Naive B cell (primary cell): ENCODE measurements around the gene POLR3K. TPM values are rescaled to one million over a fixed set of nuclear protein-coding genes. Genes with fewer than 3 reads are reported as not detected.
A peak's percentile ranks its signal among the peaks of the same experiment; 100 is the strongest.

ENCODE experiments used
- ATAC-seq, 2 donors: fragments of 150-1000 bp; cut with Tn5 transposase; 2 replicates each; pipeline ENCODE4 v1.10.0; 2021; ENCODE audit warnings: low read depth in 2 of 2, mild to moderate bottlenecking in 2 of 2, moderate library complexity in 2 of 2
- DNase-seq: peaks from one replicate; pipeline ENCODE4 v3.0.0; 2022
- H3K27ac Mint-ChIP-seq, 6 donors: one replicate each; pipeline ENCODE4 v1.8.0; 2020 to 2022; ENCODE audit warnings: mild to moderate bottlenecking in 6 of 6, mixed read lengths in 6 of 6, moderate library complexity in 5 of 6, inconsistent platforms in 2 of 6
- H3K27me3 Mint-ChIP-seq, 3 donors: one replicate each; pipeline ENCODE4 v1.8.0; 2021 to 2022; ENCODE audit warnings: mixed read lengths in 3 of 3, mild to moderate bottlenecking in 1 of 3
- H3K36me3 Mint-ChIP-seq, 2 donors: one replicate each; pipeline ENCODE4 v1.8.0; 2020 to 2022; ENCODE audit warnings: mixed read lengths in 2 of 2, inconsistent platforms in 1 of 2, mild to moderate bottlenecking in 1 of 2
- H3K4me1 Mint-ChIP-seq, 3 donors: one replicate each; pipeline ENCODE4 v1.8.0; 2020 to 2022; ENCODE audit warnings: mixed read lengths in 3 of 3, inconsistent platforms in 1 of 3, mild to moderate bottlenecking in 1 of 3, moderate library complexity in 1 of 3
- H3K4me3 Mint-ChIP-seq, 8 donors: one replicate each; pipeline ENCODE4 v1.8.0; 2020 to 2022; ENCODE audit warnings: mild to moderate bottlenecking in 8 of 8, mixed read lengths in 8 of 8, moderate library complexity in 8 of 8, inconsistent platforms in 2 of 8
- H3K9me3 Mint-ChIP-seq, 7 donors: one replicate each; pipeline ENCODE4 v1.8.0; 2020 to 2022; ENCODE audit warnings: mixed read lengths in 7 of 7, mild to moderate bottlenecking in 5 of 7, inconsistent platforms in 2 of 7, moderate library complexity in 1 of 7
- polyA plus RNA-seq, 6 donors: library from polyadenylated mRNA; unstranded; fragments of 300-500 nt; fragmentation: Illumina TruSeq; gene quantifications; one replicate each; pipeline ENCODE4 v1.2.3, GENCODE V29; 2021; ENCODE audit warnings: low read depth in 6 of 6

Gene POLR3K
- polyA plus RNA-seq, 6 donors from 2014 or later = 39.0 to 57.3 (median 52.7) TPM

- peak overlapping the region; percentile 71 to 87 (median 80) for H3K27ac Mint-ChIP-seq
- H3K27me3 Mint-ChIP-seq = no peaks in the 10 kb centered on the region
Measured at GRCh38 chr16:85865-86264, 32.5 kb upstream of the POLR3K start.

GRCh38 chr16:85407-85782 is 32.0 kb upstream of the POLR3K start:
- H3K4me3 Mint-ChIP-seq = peak overlapping the region in 1 of 8 donors; percentile 62
- H3K36me3 Mint-ChIP-seq = no peaks in the 10 kb centered on the region
- no peak for ATAC-seq
- no peak for DNase-seq
- H3K4me1 Mint-ChIP-seq = peaks cover 27 to 40% (median 39%) of the 10 kb centered on the region in 3 donors
- H3K27ac Mint-ChIP-seq = peak overlapping the region in 5 of 6 donors; percentile 85 to 99 (median 96)
- no peaks in the 10 kb centered on the region for H3K27me3 Mint-ChIP-seq
- no peaks in the 10 kb centered on the region for H3K9me3 Mint-ChIP-seq

More at GRCh38 chr16:85865-86264, 32.5 kb upstream of the POLR3K start:
- Mint-ChIP-seq H3K9me3 (no peaks in the 10 kb centered on the region), H3K36me3 (no peaks in the 10 kb centered on the region), H3K4me1 (peaks cover 27 to 39% (median 38%) of the 10 kb centered on the region in 3 donors), H3K4me3 (peak overlapping the region in 1 of 8 donors; percentile 20)
- no peak for ATAC-seq
- DNase-seq = no peak

DNA sequence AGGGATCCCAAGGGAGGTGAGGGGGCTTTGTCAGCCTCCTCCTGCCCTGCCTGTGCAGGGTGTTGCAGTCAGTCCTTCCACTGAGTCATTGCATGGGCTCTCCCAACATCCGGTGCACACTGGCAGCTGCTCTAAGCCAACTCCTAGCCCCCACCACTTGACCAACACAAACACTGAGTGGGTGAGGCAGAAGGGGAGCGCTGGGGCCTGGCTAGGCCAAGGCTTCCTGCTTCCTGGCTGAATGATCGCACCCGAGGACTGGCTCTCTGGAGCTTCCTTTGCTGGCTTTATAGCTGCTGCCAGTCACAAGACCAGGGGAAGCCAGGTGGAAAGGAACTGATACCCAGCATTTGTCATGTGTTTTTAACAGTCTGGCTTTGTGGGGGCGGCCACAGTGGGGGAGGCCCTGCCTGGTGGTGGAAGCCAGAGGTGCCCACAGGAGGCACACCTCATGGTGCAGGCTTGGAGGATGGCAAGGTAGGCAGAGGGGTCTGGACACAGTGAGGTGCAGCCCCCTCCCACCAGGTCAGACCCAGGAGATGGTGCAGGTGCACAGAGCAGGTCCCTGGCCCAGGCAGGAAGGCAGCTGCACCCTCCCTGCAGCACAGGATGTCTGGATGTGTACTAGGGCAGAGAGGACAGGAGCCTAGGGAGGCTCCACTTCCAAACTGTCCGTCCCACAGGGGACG is 31.5 kb upstream of the POLR3K start:
- H3K27ac Mint-ChIP-seq = peak overlapping the region; percentile 90 to 99 (median 96)
- DNase-seq (peak; percentile 82), ATAC-seq (peak; percentile 94)
- no peaks in the 10 kb centered on the region for H3K9me3 Mint-ChIP-seq
- H3K4me1 Mint-ChIP-seq = peaks cover 27 to 45% (median 40%) of the 10 kb centered on the region in 3 donors
- H3K36me3 Mint-ChIP-seq = no peaks in the 10 kb centered on the region
- H3K4me3 Mint-ChIP-seq = peak overlapping the region in 7 of 8 donors; percentile 4 to 77 (median 63)
- no peaks in the 10 kb centered on the region for H3K27me3 Mint-ChIP-seq

DNA sequence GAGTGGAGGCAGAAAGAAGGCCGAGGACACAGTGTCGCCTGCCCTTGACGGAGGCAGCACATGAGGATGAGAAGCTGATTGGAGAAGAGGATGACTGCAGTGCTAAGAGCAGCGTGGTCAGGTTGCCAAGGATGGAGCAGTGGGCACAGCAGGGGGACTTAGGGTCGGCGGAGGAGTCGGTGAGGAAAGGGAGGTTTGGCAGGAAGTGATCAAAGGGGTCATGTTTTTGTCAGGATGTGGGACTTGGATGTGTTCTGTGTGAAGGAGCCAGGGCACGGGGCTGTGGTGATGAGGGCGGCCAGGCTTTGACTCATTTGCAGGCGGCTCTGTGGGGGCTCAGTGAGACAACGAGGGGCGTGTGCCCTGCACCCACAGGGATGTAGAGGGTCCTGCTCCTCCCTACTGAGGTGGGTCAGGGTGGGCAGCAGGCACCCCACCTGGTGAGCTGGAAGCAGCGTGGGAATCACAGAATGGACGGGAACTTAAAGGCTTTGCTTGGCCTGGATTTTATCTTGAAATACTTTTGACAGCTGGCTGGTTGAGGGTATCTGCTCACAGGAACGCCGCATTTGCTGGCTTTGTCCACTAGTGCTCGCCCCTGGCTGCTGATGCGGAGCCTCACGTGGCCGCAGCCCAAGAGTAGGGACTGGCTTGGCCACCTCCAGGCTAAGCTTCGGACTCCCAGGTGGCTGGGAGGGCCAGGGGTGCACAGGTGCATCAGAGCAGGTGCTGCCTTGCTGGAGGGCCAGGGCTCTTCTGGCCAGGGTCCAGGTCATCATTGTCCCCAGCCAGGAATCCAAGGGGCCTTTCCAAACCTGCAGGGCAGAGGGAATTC is 30.6 kb upstream of the POLR3K start:
- DNase-seq (no peak), ATAC-seq (no peak)
- H3K4me1 Mint-ChIP-seq = peaks cover 32 to 53% (median 49%) of the 10 kb centered on the region in 3 donors
- no peaks in the 10 kb centered on the region for H3K9me3 Mint-ChIP-seq
- no peaks in the 10 kb centered on the region for H3K27me3 Mint-ChIP-seq
- H3K4me3 Mint-ChIP-seq = peak overlapping the region; percentile 45 to 89 (median 68)
- peak overlapping the region; percentile 90 to 99 (median 96) for H3K27ac Mint-ChIP-seq
- no peaks in the 10 kb centered on the region for H3K36me3 Mint-ChIP-seq

- no peaks in the 10 kb centered on the region for H3K36me3 Mint-ChIP-seq
- ATAC-seq (no peak), DNase-seq (no peak)
- peak overlapping the region in 2 of 8 donors; percentile 5 to 66 for H3K4me3 Mint-ChIP-seq
- peaks cover 35 to 59% (median 54%) of the 10 kb centered on the region in 3 donors for H3K4me1 Mint-ChIP-seq
- no peaks in the 10 kb centered on the region for H3K9me3 Mint-ChIP-seq
- no peaks in the 10 kb centered on the region for H3K27me3 Mint-ChIP-seq
- peak overlapping the region in 5 of 6 donors; percentile 50 to 99 (median 64) for H3K27ac Mint-ChIP-seq
Measured at GRCh38 chr16:83060-83603, 29.7 kb upstream of the POLR3K start.

GRCh38 chr16:79151-80054 is 26.0 kb upstream of the POLR3K start:
- H3K36me3 Mint-ChIP-seq = no peaks in the 10 kb centered on the region
- H3K9me3 Mint-ChIP-seq = no peaks in the 10 kb centered on the region
- peak overlapping the region in 4 of 6 donors; percentile 19 to 85 (median 78) for H3K27ac Mint-ChIP-seq
- no peak for ATAC-seq
- peaks cover 4 to 8% (median 7%) of the 10 kb centered on the region in 3 donors for H3K27me3 Mint-ChIP-seq
- H3K4me1 Mint-ChIP-seq = peaks cover 36 to 57% (median 56%) of the 10 kb centered on the region in 3 donors
- no peak for DNase-seq
- H3K4me3 Mint-ChIP-seq = peak overlapping the region; percentile 87 to 94 (median 91)

- Mint-ChIP-seq H3K9me3 (no peaks in the 10 kb centered on the region), H3K4me1 (peaks cover 30 to 49% (median 48%) of the 10 kb centered on the region in 3 donors), H3K27ac (peak overlapping the region in 5 of 6 donors; percentile 56 to 88 (median 83)), H3K4me3 (peak overlapping the region; percentile 87 to 94 (median 91)), H3K27me3 (peaks cover 4 to 15% (median 14%) of the 10 kb centered on the region in 3 donors), H3K36me3 (no peaks in the 10 kb centered on the region)
- peak; percentile 32 to 36 for ATAC-seq
- no peak for DNase-seq
Measured at GRCh38 chr16:78444-79150, 25.2 kb upstream of the POLR3K start.

GRCh38 chr16:77807-78443 is 24.5 kb upstream of the POLR3K start, which contains the start of gene MPG:
Gene MPG (plus strand): TSS chr16:78225. CDS start chr16:78310, 85 bp downstream.
- ATAC-seq (peak; percentile 80 to 85), DNase-seq (peak; percentile 82)
- H3K27ac Mint-ChIP-seq = peak within 1 kb of the TSS; percentile 82 to 91 (median 85)
- no peaks in the 10 kb centered on the region for H3K36me3 Mint-ChIP-seq
- peaks cover 0 to 1% (median 0%) of the 10 kb centered on the region in 7 donors for H3K9me3 Mint-ChIP-seq
- peaks cover 6 to 22% (median 21%) of the 10 kb centered on the region in 3 donors for H3K27me3 Mint-ChIP-seq
- H3K4me3 Mint-ChIP-seq = peak within 1 kb of the TSS; percentile 87 to 94 (median 91)
- H3K4me1 Mint-ChIP-seq = peaks cover 28 to 45% (median 44%) of the 10 kb centered on the region in 3 donors

GRCh38 chr16:77273-77806 is 23.9 kb upstream of the POLR3K start:
- Mint-ChIP-seq H3K4me1 (peaks cover 27 to 42% (median 42%) of the 10 kb centered on the region in 3 donors), H3K36me3 (no peaks in the 10 kb centered on the region), H3K27me3 (peaks cover 9 to 26% (median 24%) of the 10 kb centered on the region in 3 donors), H3K27ac (peak overlapping the region in 4 of 6 donors; percentile 62 to 91 (median 84)), H3K4me3 (peak overlapping the region; percentile 78 to 92 (median 88)), H3K9me3 (peaks cover 0 to 2% (median 0%) of the 10 kb centered on the region in 7 donors)
- ATAC-seq (peak; percentile 31 to 36), DNase-seq (no peak)

GRCh38 chr16:76535-77272 is 23.3 kb upstream of the POLR3K start:
- peaks cover 9 to 26% (median 25%) of the 10 kb centered on the region in 3 donors for H3K27me3 Mint-ChIP-seq
- DNase-seq (no peak), ATAC-seq (no peak)
- H3K4me3 Mint-ChIP-seq = peak overlapping the region; percentile 78 to 92 (median 88)
- peak overlapping the region in 4 of 6 donors; percentile 51 to 87 (median 66) for H3K27ac Mint-ChIP-seq
- H3K4me1 Mint-ChIP-seq = peaks cover 27 to 39% (median 38%) of the 10 kb centered on the region in 3 donors
- H3K36me3 Mint-ChIP-seq = no peaks in the 10 kb centered on the region
- peaks cover 0 to 2% (median 0%) of the 10 kb centered on the region in 7 donors for H3K9me3 Mint-ChIP-seq
